GM19455 (cell line): ENCODE results near the gene DPP10.

Source experiments
- ATAC-seq: cut with Tn5 transposase; IDR thresholded peaks from one replicate; pipeline ENCODE4 v1.9.1; 2021; ENCODE audit not compliant: unreplicated experiment

Gene DPP10

DNA sequence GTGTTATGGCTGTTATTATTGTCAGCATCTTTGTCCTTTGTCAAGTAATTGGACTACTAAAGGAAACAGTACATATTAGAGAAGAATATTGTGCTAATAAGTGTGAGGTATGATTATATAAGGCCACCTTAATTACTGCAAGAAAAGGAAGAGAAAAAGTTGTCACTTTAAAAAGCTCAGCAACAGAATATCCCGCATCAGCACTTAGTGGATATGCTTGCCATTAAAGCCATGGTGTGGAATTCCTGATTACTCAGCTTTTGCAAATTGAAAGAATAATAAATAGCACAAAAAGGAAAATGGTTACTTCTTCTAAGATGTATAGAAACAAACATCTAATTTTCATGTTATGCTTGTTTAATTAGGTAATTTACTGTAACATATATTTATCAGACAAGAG lies 347.5 kb downstream of the DPP10 start:
- ATAC-seq = no peak

DNA sequence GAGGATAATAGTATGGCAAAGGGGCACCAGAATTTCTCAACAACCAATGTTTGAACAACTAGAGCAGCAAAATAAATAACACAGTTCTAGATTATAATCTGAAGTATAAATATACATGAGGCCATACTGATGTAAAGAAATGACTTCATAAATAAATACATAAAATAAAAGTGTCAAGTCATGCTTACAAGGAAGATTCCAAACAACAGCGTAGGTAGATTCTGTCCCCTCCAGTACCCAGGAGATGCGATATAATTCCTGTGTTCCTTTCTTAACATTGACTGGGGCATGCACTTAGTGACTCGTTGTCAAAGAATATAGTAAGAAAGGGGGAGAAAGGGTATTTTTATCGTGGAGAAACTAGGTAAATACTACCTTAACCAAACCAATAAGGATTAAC lies 355.1 kb downstream of the DPP10 start:
- ATAC-seq = no peak

DNA sequence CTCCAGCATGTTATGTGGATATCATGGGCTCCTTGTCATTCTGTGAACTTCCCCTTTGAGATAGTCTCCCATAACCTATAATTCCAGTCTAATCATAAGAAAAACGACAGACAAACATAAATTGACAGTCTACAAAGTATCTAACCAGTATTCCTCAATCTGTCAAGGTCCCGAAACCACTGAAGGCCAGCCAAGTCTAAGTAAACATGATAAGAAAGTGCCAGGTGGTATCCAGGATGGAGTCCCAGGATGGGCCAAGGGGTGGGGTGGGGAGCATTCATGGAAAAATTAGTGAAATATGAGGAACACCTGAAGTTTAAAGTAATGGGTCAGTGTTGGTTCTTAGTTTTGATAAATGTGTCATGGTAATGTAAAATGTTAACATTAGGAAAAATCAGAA lies 355.5 kb downstream of the DPP10 start:
- ATAC-seq = no peak

DNA sequence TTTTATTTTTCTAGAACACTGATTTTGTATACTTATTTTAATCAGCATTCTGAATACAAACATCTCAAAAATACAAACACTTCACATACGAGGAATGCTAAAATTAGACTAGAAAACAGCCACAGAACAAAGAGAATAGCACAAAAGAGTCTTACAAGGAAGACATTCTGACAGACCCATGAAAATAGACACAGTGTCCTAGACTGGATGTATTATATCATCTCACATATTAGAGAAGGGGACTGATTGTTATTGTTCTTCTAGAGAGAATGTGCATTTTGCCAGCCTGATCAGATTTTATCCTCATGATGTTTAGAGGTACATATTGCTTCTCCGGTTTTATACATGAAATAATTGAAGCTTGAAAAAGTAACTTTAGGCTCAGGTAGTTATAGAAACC lies 357.9 kb downstream of the DPP10 start:
- ATAC-seq = no peak

DNA sequence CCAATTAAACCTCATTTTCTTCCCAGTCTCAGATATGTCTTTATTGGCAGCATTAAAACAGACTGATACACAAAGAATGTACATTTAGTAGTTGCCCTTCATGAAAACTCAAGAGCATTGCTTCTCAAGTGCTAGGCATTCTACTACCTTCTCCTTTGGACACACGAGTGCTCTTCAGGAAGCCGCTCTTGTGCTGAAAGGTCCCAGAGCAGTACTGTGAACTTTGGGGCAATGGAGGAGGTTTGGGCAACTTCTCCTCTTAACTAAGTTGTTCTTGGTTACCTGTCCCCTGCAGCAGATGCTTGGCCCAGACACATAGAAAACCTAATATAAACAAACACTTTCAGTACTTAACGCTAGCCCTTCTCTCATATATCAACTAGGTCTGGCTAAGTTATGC lies 362.8 kb downstream of the DPP10 start:
- ATAC-seq = no peak

DNA sequence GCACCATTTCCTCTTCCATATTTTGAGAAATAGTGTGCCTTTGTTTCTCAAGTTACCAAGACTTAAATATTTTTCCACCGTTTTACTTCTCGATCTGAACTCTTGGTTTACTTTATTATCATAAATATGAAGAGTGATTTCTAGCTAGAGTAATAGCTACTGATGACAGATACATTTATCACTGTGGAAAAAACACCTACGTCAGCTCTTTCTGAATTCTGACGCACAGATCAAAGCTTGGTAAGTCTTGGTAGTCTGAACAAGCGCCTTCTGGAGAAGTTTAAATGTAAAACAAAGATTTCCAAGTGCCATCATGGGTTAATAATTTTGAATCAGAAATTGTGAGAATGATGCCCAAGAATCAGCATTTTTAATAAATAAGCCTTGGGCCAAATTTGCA lies 367.7 kb downstream of the DPP10 start:
- ATAC-seq = no peak

DNA sequence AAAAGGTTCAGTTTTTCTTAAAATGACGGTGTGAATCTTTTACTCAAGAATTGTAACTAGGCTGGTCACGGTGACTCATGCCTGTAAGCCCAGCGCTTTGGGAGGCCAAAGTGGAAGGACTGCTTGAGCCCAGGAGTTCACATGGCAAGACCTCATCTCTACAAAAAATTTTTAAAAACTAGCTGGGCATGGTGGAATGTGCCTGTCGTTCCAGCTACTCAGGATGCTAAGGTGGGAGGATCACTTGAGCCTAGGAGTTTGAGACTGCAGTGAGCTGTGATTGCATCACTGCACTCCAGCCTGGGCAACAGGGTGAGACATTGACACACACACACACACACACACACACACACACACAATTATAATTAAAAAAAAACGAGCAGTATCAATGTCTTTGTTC lies 369.8 kb downstream of the DPP10 start:
- ATAC-seq = no peak

DNA sequence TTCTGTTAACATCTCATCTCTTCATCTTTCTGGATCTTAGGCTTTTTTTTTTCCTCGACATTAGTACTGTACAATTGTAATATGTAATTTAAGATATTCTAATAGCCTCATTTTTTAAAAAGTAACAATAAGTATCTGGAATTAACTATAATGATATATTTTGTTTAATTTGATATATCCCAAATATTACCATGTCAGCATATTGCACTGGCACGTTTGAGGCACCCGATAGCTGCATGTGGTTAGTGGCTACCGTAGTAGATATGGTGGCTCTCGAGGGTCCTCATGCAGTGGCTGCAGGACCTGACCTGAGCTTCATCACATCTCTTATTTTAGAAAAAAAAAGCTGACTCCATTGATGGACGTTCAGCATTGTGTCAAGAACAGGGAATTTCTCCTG lies 371.9 kb downstream of the DPP10 start:
- ATAC-seq = no peak

DNA sequence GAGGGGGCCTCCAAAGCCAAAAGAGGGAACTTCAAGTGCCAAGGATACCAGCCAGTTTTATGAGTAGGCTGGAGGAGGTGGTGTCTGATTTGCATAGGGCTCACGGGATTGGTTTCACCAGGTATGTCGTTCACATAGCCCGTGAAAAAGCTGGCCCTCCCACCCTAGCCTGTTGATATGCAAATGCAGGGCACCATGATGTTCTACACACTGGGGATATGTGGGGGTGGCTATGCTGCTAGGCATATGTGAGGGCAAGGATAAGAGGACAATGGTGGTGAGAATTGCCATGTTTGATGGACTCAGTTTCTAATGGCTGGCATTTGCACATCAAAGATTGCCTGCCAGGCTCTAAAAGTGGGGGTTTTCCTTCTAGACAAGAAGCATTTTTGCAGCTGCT lies 378.6 kb downstream of the DPP10 start:
- no peak for ATAC-seq

DNA sequence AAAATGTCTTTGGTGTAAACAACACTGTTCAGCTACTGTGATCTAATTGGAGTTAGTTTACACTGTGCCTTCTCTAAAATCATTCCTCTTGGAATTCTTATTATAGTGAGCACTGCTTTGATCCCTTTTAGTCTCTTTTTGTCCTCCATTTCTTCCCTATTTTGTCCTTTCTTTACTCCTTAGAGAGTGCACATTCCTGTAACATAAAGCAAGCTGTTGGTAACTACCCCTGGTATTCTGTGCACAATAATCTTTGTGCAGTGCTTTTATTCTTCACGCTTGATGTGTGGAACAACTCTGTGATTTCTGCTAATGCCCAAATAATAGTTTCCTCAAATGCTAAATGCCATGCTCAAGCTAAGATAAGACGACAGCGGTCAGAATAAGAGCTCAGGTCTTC lies 401.5 kb downstream of the DPP10 start:
- no peak for ATAC-seq

DNA sequence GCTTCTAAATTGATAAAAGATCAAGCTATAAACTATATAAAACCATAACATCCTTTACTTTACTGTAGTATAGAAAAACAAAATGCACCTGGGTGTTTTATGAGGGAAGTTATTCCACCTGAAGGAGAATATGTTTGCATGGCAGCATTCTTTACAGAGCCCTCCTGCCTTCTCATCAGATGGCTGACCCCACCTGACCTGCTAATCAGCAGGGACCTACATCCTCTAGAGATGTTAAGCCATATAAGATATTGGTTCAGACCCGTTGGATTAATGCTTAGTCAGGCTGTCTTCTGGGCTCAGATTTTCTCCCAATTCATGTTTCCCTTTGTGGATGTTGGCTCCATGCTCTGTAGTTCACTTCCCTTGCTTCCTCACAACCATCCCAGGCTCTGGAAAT lies 414.8 kb downstream of the DPP10 start:
- no peak for ATAC-seq

DNA sequence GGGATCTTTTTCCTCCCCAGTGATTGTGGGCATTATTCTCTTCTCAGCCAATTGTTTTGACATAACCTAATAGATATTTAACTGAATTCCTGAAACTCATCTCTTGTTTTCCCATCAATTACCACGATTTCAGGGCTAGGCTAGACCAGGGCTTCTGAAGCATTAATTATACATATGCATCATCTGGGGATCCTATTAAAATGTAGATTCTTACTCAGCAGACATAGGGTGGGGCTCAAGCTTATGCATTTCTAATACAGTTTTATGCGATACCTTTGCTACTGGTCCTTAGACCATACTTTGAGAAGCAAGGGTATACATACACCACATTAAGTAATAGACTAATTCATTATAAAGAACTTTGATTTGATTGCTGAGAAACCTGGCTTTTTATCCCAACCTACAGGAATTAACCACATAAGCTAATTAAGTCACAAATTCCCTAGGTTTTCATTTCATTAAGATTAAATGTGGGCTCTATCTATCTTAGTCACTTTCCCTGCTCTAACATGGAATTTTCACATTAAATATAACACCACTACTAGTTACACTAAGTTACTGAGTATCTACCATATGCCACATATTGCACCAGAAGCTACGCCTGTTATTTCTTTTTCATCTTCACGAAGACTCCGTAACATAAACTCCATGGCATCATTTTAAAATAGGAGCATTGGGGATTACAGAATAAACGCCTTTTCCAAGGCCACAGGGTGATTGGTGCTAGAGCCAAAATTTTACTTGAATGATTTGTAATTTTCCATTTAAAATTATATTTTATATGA lies 417.5 kb downstream of the DPP10 start:
- no peak for ATAC-seq

DNA sequence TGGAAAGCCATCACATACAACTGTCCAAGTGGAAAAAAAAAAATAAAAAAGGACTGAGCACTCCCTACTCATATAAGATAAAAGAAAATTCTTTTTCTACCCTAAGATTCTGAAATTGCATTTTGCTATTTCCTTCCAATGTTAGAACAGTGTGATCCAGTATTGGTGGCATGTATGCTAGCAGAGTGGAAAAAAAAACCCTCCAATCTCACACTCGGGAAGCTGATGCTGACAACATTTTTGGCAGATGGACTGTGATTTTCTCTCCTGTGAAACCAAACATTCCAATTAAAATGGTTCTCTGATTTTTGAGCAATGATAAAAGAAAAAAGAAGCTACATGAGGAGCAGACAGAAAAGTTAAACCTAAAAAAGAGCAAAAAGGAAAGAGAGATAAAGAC lies 419.8 kb downstream of the DPP10 start:
- no peak for ATAC-seq

DNA sequence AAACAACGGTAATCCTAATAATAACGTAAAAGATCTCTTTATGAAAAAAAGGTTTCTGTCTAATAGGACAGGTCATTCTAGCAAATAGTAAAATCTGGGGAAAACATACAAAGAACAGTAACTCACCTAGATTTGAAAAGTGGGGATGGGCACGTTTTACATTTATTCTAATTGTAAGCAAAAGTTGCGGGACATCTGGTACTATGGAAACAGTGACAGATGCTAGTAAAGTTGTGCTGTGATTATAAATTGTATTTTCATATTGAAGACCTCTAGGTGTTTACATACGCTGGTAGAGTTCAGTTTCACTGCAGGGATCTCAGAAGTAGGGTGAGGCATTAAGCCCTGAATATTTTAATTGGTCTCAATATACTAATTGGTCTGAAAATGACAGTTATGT lies 422.5 kb downstream of the DPP10 start:
- ATAC-seq = no peak

DNA sequence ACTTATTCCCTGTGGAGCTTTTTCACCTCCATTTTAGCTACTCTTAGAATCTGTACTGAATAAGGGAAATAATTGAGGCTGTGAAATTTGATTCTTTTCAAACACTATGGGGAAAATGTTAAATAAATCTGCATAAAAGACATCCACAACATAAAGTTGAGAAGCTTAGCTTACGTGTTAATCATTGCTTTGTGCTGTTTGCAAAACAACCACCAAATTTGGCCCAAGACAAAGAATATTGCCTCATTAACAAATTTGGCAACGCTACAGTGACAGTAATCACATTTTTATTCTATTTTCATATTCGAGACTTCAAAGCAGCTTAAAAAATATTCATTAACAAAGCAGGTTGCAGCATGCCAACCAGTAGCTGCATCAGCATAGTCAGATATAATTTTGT lies 437.6 kb downstream of the DPP10 start:
- ATAC-seq = no peak

DNA sequence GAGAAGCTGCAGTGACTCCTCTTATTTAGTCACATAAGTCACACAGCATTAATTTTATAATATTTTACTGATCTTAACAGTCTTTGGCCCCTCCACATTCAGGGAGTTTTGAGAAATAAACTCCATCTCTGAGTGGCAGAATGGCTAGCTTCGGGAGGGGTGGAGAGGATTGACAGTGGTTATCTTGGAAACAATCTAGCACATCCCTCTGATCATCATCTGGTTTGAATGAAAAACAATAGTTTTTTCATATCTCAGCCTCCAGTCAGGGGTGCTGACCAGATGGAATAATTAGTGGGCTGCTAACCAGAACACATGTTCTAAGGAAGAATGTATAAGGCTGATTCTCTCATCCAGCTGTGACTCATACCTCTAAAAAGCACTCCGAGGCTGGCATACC lies 477.5 kb downstream of the DPP10 start:
- no peak for ATAC-seq

DNA sequence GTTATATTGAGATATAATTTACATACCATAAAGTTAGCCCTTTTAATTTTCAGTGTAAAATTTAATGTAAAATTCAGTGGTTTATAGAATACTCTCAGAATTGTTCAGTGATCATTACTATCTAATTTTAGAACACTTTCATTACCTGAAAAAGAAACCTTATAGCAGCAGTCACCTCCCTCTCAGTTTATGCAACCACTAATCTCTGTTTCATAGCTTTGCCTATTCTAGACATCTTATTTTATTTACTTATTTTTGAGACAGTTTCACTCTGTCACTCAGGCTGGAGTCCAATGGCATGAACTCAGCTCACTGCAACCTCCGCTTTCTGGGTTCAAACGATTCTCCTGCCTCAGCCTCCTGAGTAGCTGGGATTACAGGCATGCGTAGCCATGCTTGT lies 479.6 kb downstream of the DPP10 start:
- ATAC-seq = no peak

DNA sequence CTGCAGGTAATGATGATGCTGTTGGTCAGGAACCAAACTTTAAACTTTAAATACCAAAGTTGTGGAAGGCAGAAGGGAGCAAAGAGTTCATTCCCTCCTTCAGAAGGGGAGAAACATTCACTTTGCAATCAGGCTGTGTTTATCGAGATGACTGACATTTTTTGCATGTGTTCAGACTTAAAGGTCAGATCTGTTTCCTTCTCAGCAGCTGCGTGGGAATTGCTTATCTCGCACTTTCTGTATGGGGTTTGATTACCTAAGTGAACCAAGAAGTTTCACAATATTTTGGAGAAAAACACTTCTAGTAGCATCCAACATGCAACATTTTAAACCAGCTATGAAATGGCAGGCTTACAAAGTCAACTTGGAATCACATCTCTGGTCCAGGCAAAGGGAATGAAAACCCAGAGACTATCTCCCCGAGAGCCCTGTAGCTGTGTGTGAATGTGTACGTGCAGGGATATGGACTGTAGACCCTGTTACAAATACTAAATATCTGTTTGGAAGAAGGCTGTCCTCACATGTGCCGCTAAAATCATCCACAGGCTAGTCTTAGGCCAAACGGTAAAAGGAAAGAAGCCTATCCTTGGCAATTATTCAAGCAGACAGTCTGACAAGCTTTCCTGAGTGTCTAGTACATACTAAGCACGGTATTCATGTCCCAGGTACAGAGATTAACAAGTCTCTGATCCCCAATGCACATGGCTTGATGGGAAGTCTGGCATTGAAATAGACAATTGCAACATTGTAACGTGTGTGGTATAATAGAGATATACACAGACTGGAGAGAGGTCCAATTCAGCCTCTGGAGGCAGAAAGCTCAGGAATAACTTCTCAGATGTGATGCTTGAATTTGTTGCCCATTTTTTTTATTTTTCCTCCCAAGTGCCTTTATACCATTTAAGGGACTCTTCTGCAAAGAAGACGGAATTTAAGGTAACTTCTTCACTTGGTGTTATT lies 483.1 kb downstream of the DPP10 start:
- no peak for ATAC-seq

DNA sequence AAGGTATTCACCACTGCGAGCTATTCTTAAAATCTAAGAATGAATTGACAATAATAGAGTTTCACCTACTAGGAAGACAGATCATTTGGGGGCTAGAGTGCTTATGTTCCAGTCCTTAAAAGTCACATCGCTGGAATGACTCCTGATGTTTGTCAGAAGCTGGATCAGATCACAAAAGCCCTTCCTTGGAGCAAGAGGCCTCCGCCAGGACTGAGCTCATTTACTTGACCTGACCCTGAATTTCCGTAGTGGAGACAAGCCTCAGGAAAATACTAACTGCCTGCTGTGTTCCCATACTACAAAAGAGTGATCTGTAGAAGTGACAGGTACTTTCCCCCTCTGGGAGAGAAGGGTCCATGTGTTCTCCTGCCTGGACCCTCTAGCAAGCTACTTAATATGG lies 483.9 kb downstream of the DPP10 start:
- ATAC-seq = no peak

DNA sequence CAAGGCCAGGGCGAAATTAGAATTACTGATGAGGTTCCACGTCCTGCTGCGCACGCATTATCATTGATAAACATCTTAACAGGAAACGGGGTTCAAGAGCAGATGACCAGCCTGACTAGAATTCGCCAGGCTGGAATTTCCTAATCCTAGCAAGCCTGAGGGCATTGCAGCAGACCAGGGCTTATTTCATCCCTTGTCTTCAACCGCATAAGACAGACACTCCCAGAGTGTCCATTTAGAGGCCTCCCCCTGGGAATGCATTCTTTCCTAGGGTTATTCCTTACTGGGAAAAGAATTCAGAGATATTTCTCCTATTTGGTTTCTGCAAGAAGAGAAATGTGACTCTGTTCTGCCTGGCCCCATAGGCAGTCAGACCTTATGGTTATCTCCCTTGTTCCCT lies 486.8 kb downstream of the DPP10 start:
- ATAC-seq = no peak

DNA sequence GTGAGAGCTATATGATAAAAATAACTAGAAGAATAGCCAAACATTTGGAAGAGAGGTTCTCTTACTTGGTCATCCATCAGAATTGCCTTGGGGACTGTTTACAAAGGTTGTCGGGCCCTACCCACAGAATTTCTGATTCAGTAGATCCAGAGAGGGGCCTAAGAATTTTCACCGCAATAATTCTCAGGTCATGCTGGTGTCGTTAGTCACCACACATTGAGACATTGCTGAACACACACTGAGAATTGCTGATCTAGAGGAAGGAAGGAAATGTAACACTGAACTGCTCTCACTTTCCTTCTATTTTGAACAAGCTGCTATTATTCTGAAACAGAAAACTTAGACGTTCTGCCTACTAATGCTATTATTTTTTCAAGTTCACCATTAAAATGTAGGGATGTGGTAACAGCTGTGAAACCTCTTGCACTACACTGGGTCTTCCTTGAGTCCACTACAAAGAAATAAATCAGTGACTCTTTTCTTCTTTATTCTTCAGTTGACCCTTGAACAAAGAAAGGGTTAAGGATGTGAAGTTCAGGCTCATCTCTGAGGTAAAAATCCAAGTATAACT lies 491.3 kb downstream of the DPP10 start:
- ATAC-seq = no peak

DNA sequence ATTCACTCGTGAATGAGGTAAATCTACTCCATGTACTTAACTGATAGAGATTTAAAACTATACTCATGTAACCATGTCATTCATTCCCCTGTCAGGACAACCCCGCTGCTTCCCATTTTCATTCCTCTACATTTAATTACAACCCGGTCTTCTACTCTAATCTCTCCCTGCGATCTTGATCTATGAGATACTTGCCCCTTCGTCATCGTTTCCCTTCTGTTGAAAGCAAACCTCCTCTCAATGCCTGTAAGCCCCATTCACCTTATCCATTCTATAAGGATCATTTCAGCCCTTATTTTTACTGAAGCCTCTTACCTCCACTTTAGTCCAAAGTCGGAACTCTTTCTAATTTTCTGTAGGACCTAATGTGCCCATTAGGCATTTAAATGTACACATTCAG lies 492.6 kb downstream of the DPP10 start:
- ATAC-seq = no peak
